Measurements from ENCODE around the gene MCM7.

The MCM7 gene

DNA sequence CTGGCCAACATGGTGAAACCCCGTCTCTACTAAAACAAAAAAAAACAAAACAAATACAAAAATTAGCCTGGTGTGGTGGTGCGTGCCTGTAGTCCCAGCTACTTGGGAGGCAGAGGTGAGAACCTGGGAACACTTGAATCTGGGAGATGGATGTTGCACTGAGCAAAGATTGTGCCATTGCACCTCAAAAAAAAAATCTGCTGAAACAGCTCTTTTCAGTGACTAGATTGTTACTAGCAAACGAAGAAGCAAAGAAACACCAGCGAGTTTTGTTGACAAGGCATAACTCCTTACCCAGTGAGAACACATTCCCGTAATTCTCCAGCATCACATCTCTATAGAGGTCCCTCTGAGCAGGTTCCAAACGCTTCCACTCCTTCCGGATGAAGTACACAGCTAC, 26.4 kb downstream of the MCM7 start:
- Mint-ChIP-seq H3K36me3 (peaks cover 85% of the 10 kb centered on the region), H3K9me3 (peaks cover 18% of the 10 kb centered on the region), H3K4me1 (peaks cover 16% of the 10 kb centered on the region), H3K27ac (no peak overlapping the region), H3K27me3 (no peaks in the 10 kb centered on the region), H3K4me3 (no peak overlapping the region)
- ATAC-seq, result no peak

GRCh38 chr7:100072462-100072861, 28.7 kb downstream of the MCM7 start:
- Mint-ChIP-seq H3K9me3 (peaks cover 18% of the 10 kb centered on the region), H3K27ac (no peak overlapping the region), H3K27me3 (no peaks in the 10 kb centered on the region), H3K36me3 (peaks cover 83% of the 10 kb centered on the region), H3K4me3 (no peak overlapping the region), H3K4me1 (peaks cover 5% of the 10 kb centered on the region)
- no peak for ATAC-seq

DNA sequence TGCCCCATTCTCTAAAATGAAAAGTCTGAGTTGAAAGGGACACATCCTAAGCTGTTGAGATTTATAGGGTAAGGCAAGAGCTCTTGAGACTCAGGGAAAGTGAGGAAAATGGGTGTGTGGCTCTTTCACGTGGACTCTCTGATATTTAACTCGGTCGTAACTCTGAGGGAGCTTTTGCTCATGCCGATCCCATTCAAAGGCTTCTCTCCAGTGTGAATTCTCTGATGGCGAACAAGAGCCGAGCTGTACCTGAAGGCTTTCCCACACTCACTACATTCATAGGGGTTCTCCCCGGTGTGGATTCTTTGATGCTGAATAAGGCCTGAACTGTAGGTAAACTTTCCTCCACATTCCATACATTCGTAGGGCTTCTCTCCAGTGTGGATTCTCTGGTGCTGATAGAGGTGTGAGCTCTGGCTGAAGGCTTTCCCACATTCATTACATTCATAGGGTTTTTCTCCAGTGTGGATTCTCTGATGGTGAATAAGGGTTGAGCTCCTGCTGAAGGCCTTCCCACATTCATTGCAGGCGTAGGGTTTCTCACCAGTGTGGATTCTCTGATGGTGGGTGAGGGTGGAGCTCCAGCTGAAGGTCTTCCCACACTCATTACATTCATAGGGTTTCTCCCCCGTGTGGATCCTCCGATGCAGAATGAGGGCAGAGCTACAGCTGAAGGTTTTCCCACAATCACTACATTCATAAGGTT, 30.0 kb downstream of the MCM7 start:
- Mint-ChIP-seq H3K4me3 (no peak overlapping the region), H3K27ac (no peak overlapping the region), H3K36me3 (peaks cover 79% of the 10 kb centered on the region), H3K4me1 (peaks cover 3% of the 10 kb centered on the region), H3K9me3 (peaks cover 18% of the 10 kb centered on the region), H3K27me3 (no peaks in the 10 kb centered on the region)
- ATAC-seq, result no peak

DNA sequence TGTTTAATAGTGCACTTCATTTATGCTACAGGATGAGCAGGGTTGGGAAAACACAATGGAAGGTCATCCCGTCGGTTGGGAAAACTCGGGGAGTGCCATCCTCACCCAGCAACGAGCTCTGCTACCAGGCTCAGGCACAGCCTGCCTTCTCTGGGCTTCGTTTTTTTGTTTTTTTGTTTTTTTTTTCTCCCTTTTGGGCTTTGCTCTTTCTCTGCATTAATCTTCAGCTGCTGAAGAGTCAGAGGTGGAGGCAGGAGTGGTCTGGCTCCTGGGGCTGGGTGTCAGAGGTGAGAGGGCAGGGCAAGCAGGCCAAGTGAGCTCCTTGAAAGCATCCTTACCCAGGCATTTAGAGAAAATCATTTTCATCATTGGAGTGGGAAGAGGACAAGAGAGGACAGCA, 31.2 kb downstream of the MCM7 start:
- Mint-ChIP-seq H3K36me3 (peaks cover 68% of the 10 kb centered on the region), H3K4me3 (no peak overlapping the region), H3K27ac (no peak overlapping the region), H3K4me1 (no peaks in the 10 kb centered on the region), H3K27me3 (no peaks in the 10 kb centered on the region), H3K9me3 (peaks cover 18% of the 10 kb centered on the region)
- ATAC-seq, result no peak

DNA sequence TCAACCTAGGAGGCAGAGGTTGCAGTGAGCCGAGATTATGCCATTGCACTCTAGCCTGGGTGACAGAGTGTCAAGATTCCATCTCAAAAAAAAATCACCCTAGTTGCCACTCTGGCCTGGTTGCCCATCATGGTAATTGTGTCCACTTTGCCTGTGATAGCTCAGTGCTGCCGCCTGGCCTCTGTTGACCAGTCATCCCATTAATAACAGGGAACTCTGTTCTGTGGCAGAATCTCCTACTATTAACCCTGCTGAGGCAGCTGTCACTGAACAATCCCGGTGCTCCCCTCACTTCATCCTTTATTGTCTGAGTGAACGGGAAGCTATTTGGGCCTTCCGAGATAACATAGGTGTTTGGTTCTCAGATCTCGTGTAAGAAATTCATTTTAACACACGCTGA, 34.2 kb downstream of the MCM7 start:
- ATAC-seq, result no peak
- Mint-ChIP-seq H3K36me3 (peaks cover 54% of the 10 kb centered on the region), H3K27ac (no peak overlapping the region), H3K4me1 (no peaks in the 10 kb centered on the region), H3K9me3 (peaks cover 12% of the 10 kb centered on the region), H3K4me3 (no peak overlapping the region), H3K27me3 (no peaks in the 10 kb centered on the region)

GRCh38 chr7:100065452-100066186, 35.6 kb downstream of the MCM7 start:
- H3K36me3 Mint-ChIP-seq, result peaks cover 53% of the 10 kb centered on the region
- no peak overlapping the region for H3K4me3 Mint-ChIP-seq
- no peak overlapping the region for H3K27ac Mint-ChIP-seq
- peaks cover 5% of the 10 kb centered on the region for H3K9me3 Mint-ChIP-seq
- ATAC-seq, result no peak
- H3K4me1 Mint-ChIP-seq, result no peaks in the 10 kb centered on the region
- no peaks in the 10 kb centered on the region for H3K27me3 Mint-ChIP-seq

DNA sequence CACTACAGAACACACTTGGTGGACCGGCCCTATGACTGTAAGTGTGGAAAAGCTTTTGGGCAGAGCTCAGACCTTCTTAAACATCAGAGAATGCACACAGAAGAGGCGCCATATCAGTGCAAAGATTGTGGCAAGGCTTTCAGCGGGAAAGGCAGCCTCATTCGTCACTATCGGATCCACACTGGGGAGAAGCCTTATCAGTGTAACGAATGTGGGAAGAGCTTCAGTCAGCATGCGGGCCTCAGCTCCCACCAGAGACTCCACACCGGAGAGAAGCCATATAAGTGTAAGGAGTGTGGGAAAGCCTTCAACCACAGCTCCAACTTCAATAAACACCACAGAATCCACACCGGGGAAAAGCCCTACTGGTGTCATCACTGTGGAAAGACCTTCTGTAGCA, 37.0 kb downstream of the MCM7 start:
- H3K9me3 Mint-ChIP-seq, result no peaks in the 10 kb centered on the region
- H3K27ac Mint-ChIP-seq, result no peak overlapping the region
- H3K4me1 Mint-ChIP-seq, result no peaks in the 10 kb centered on the region
- ATAC-seq, result no peak
- H3K36me3 Mint-ChIP-seq, result peaks cover 48% of the 10 kb centered on the region
- no peaks in the 10 kb centered on the region for H3K27me3 Mint-ChIP-seq
- H3K4me3 Mint-ChIP-seq, result no peak overlapping the region

GRCh38 chr7:100063376-100063775, 37.8 kb downstream of the MCM7 start:
- Mint-ChIP-seq H3K27ac (no peak overlapping the region), H3K36me3 (peaks cover 48% of the 10 kb centered on the region), H3K4me1 (no peaks in the 10 kb centered on the region), H3K27me3 (no peaks in the 10 kb centered on the region), H3K4me3 (no peak overlapping the region), H3K9me3 (no peaks in the 10 kb centered on the region)
- ATAC-seq, result no peak

- Mint-ChIP-seq H3K4me1 (peaks cover 6% of the 10 kb centered on the region), H3K4me3 (no peak overlapping the region), H3K27ac (no peak overlapping the region), H3K9me3 (no peaks in the 10 kb centered on the region), H3K36me3 (peaks cover 54% of the 10 kb centered on the region), H3K27me3 (no peaks in the 10 kb centered on the region)
- ATAC-seq, result no peak
These were observed 39.5 kb downstream of the MCM7 start for GRCh38 chr7:100061518-100062193.

DNA sequence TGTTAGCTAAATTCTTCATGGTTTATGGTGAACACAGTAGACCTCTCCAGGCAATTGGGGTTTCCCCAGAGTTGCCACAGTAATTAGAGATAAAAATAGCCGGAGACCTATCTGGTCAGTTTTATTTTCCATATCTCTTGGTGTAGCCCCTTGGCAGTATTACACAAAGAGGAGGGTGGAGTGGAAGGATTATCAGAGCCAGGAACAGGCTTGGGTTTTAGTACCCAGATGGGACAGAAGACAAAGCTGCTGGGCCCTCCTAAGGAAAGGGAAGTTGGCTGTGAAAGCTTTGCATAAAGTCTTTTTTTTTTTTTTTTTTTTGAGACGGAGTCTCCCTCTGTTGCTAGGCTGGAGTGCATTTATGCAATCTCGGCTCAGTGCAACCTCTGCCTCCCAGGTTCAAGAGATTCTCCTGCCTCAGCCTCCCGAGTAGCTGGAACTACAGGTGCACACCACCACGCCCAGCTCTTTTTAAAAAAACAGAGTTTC, 41.9 kb downstream of the MCM7 start:
- ATAC-seq, result peak; percentile 43
- Mint-ChIP-seq H3K4me3 (no peak overlapping the region), H3K36me3 (peaks cover 46% of the 10 kb centered on the region), H3K27me3 (no peaks in the 10 kb centered on the region), H3K9me3 (no peaks in the 10 kb centered on the region), H3K27ac (no peak overlapping the region), H3K4me1 (peaks cover 6% of the 10 kb centered on the region)

DNA sequence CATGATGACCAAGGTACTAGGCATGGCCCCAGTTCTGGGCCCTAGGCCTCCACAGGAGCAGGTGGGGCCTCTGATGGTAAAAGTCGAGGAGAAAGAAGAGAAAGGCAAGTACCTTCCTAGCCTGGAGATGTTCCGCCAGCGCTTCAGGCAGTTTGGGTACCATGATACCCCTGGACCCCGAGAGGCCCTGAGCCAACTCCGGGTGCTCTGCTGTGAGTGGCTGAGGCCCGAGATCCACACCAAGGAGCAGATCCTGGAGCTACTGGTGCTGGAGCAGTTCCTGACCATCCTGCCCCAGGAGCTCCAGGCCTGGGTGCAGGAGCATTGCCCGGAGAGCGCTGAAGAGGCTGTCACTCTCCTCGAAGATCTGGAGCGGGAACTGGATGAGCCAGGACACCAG, 44.2 kb downstream of the MCM7 start:
- peaks cover 38% of the 10 kb centered on the region for H3K36me3 Mint-ChIP-seq
- peaks cover 6% of the 10 kb centered on the region for H3K4me1 Mint-ChIP-seq
- H3K9me3 Mint-ChIP-seq, result no peaks in the 10 kb centered on the region
- no peak overlapping the region for H3K4me3 Mint-ChIP-seq
- ATAC-seq, result no peak
- no peaks in the 10 kb centered on the region for H3K27me3 Mint-ChIP-seq
- H3K27ac Mint-ChIP-seq, result no peak overlapping the region

- peaks cover 16% of the 10 kb centered on the region for H3K4me1 Mint-ChIP-seq
- no peak overlapping the region for H3K27ac Mint-ChIP-seq
- ATAC-seq, result no peak
These were observed 48.0 kb downstream of the MCM7 start for GRCh38 chr7:100053215-100053614.

DNA sequence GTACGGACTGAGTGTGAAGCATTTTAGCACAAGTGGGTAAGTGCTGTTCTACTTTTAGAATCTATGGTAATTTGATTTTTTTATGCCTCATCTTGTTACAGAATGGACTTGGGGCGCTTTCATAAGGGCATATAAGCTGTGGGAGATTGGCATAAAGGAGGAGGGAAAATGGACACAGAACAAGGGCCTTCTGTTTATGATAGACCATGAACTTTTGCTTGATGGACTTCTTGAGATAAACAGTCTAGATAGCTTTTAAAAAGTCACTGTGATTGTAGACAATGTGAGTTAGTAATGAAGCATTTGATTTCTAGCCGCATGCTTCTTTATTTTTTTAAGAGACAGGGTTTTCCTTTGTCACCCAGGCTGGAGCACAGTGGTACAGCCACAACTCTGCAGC, 49.6 kb downstream of the MCM7 start:
- H3K4me3 Mint-ChIP-seq, result no peak overlapping the region
- no peaks in the 10 kb centered on the region for H3K9me3 Mint-ChIP-seq
- H3K4me1 Mint-ChIP-seq, result peaks cover 12% of the 10 kb centered on the region
- no peak overlapping the region for H3K27ac Mint-ChIP-seq
- H3K27me3 Mint-ChIP-seq, result no peaks in the 10 kb centered on the region
- H3K36me3 Mint-ChIP-seq, result peaks cover under 1% of the 10 kb centered on the region
- ATAC-seq, result no peak

More at GRCh38 chr7:100053215-100053614, 48.0 kb downstream of the MCM7 start:
- H3K36me3 Mint-ChIP-seq, result peaks cover 16% of the 10 kb centered on the region
- no peaks in the 10 kb centered on the region for H3K27me3 Mint-ChIP-seq
- no peaks in the 10 kb centered on the region for H3K9me3 Mint-ChIP-seq
- H3K4me3 Mint-ChIP-seq, result no peak overlapping the region

DNA sequence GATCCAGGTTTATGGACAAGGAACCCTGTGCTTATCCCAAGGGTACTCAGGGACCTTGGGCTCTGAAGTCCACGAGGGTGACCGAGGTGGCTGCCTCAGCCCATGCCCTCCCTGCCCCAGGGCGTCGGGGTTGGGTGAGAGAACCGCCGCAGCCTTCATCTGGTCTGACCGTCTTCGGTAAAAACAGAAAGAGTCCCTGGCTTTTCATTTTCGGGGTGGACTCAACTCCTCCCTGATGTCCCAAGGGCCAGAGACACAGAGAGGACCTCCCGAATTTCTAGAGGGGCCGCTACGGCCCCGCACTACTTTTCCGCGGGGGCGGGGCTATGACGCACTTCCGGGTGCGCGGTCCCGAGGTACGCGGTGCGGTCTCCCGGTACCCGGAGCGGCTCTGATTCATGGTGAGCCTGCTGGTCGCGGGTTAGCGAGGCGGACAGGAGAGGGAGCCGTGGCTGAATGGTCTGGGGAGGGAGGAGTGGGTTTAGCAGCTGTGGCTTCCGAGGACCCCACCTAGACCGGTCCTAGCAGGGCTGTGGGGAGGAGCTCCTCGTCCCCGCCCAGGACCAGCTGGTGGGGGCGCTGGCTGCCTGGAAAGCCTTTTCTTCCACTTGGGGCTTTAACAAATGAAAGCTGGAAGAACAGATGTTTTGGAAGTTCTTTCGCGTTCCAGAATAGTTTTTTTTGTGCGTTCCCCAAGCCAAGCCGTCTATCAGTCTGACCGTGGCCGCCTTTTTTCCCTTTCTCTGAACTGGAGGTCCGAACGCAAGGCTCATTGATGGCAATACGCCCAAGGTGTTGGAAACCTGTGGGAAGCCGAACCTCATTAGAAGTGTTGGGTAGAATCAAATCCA, 51.5 kb downstream of the MCM7 start, which contains the start of gene ZSCAN21:
TSS of gene ZSCAN21 (plus strand) at position 334 of the 851 bp plus-strand sequence. CDS start 7,233 bp downstream, outside the sequence.
- Mint-ChIP-seq H3K9me3 (no peaks in the 10 kb centered on the region), H3K27ac (peak within 1 kb of the TSS; percentile 92), H3K27me3 (no peaks in the 10 kb centered on the region), H3K4me1 (peaks cover 15% of the 10 kb centered on the region), H3K36me3 (no peaks in the 10 kb centered on the region), H3K4me3 (peak within 1 kb of the TSS; percentile 95)
- ATAC-seq, result peak; percentile 97

DNA sequence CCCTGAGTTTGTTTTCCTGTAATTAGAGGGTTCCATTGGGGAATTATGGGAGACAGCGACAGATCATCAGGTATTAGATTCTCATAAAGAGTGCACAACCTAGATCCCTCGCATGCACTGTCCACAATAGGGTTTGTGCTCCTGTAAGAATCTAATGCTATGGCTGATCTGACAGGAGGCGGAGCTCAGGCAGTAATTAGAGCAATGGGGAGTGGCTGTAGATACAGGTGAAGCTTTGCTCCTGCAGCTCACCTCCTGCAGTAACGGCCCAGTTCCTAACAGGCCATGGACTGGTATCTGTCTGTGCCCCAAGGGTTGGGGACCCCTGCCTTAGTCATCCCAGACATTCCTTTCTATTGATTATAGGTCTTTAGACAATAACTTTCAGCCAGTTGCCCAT, 52.5 kb downstream of the MCM7 start:
- Mint-ChIP-seq H3K36me3 (no peaks in the 10 kb centered on the region), H3K27me3 (no peaks in the 10 kb centered on the region), H3K27ac (peak overlapping the region; percentile 92), H3K9me3 (no peaks in the 10 kb centered on the region), H3K4me3 (no peak overlapping the region), H3K4me1 (peaks cover 18% of the 10 kb centered on the region)
- no peak for ATAC-seq

Measured in stimulated activated memory B cell treated with anti-CD40 and anti-IgM and Interleukin-4, amounts not matched to agents 10 μg/mL and 1 μg/mL and 100 μg/mL, for 72 hours (primary cell).